Coronary artery (tissue), 2 donors: Measurements from ENCODE around the gene SV2C.

Experiments
- DNase-seq: peaks from one replicate; pipeline ENCODE4 v3.0.0-alpha.2; 2017; ENCODE audit warnings: low spot score
- H3K27ac ChIP-seq, 2 donors: fragments of 200-600 bp; sonication (generic); one replicate each; pipeline ENCODE4 v1.5.1; 2016 to 2019
- H3K4me3 ChIP-seq: fragments of 200-600 bp; sonication (generic); 2 replicates; pipeline ENCODE4 v1.5.1; 2016; ENCODE audit warnings: mild to moderate bottlenecking, moderate library complexity
- TF ChIP-seq, protein P1 (sequence below): fragments of 200-600 bp; sonication (generic); IDR thresholded peaks from one replicate; pipeline ENCODE4 v1.5.1; 2019; ENCODE audit warnings: antibody characterized with exemption

SV2C gene

DNA sequence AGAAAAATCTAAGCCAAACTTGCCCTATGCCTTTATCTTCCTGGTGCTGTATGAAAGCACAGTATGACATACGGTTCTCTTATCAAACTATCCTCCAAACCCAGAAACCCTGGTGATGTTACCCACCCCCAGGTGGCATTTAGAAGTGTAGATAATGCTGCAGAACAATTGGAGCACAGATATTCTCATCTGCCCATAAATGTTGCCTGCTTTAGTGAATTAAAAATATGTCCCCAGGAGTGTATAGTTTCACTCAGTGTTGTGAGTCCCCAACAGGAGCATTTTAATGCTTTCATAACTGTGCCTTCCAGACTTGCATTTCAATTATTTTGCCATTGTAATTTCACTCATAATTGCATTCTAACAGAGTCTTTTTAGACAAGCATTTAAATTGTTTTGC is 50.8 kb downstream of the SV2C start:
- Histone ChIP-seq H3K27ac (no peak overlapping the region), H3K4me3 (no peak overlapping the region)
- DNase-seq = no peak
- TF ChIP-seq, protein P1, sequence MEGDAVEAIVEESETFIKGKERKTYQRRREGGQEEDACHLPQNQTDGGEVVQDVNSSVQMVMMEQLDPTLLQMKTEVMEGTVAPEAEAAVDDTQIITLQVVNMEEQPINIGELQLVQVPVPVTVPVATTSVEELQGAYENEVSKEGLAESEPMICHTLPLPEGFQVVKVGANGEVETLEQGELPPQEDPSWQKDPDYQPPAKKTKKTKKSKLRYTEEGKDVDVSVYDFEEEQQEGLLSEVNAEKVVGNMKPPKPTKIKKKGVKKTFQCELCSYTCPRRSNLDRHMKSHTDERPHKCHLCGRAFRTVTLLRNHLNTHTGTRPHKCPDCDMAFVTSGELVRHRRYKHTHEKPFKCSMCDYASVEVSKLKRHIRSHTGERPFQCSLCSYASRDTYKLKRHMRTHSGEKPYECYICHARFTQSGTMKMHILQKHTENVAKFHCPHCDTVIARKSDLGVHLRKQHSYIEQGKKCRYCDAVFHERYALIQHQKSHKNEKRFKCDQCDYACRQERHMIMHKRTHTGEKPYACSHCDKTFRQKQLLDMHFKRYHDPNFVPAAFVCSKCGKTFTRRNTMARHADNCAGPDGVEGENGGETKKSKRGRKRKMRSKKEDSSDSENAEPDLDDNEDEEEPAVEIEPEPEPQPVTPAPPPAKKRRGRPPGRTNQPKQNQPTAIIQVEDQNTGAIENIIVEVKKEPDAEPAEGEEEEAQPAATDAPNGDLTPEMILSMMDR = no peak

- Histone ChIP-seq H3K27ac (no peak overlapping the region), H3K4me3 (no peak overlapping the region)
- DNase-seq = no peak
- TF ChIP-seq, protein P1 = no peak
These were observed 51.5 kb downstream of the SV2C start for GRCh38 chr5:76134646-76135045.

GRCh38 chr5:76137887-76138542 is 54.8 kb downstream of the SV2C start:
- TF ChIP-seq, protein P1 = no peak
- Histone ChIP-seq H3K4me3 (no peak overlapping the region), H3K27ac (no peak overlapping the region)
- no peak for DNase-seq

DNA sequence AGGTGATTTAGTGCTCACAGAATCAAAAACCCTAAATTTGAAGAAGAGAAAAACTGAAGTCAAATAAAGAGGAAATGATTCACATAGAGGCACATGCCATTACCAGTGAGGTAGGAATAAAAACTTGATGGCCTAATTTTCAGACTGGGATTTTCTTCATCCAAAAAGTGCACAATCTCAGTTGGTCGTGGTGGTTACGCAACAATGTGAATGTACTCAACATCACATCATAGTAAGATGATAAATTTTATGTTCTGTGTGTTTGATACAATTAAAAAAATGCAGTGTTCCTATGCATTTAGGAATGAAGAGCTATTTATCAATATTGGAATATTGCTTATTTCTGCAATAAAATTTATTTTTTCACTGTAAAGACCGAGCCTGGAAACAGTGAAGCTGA is 60.7 kb downstream of the SV2C start:
- H3K4me3 ChIP-seq = no peak overlapping the region
- H3K27ac ChIP-seq = no peak overlapping the region
- TF ChIP-seq, protein P1 = no peak
- no peak for DNase-seq

DNA sequence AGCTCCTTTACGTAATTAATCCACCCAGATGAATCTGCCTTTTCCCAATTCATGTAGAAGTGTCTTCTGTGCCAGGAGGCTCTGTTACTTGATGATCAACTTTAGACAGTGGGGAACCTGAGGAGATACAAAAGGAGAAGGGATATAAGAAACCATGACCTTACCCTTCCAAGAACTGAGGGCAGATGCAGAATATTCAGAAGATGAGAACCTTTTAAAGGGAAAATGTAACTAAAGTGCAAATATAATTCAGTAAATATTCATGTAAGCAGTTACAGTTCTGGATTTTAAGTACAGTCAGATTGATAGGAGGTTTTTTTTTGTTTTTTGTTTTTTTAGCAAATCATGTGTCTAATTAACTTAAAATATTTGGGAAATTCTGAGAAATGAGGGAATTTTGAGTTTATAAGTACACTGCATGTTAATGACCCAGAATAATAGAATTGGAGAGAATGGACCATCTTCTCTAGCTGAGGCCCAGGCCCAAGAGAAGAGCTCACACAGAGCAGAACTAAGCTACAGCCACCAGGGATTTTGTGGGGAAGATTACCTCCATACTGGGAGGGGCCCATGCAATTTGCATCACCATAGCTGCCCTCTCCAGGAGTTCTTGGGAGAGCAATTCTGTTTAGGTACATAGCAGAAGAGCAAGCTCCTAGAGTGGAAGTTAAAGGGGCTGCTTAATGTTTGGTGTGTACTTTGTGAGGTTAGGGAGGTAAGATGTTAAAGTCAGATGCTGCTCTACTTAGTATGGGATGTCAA is 61.5 kb downstream of the SV2C start:
- no peak overlapping the region for H3K27ac ChIP-seq
- TF ChIP-seq, protein P1 = no peak
- no peak for DNase-seq
- no peak overlapping the region for H3K4me3 ChIP-seq

GRCh38 chr5:76145945-76146344 is 62.8 kb downstream of the SV2C start:
- Histone ChIP-seq H3K27ac (no peak overlapping the region), H3K4me3 (no peak overlapping the region)
- DNase-seq = no peak
- TF ChIP-seq, protein P1 = no peak

DNA sequence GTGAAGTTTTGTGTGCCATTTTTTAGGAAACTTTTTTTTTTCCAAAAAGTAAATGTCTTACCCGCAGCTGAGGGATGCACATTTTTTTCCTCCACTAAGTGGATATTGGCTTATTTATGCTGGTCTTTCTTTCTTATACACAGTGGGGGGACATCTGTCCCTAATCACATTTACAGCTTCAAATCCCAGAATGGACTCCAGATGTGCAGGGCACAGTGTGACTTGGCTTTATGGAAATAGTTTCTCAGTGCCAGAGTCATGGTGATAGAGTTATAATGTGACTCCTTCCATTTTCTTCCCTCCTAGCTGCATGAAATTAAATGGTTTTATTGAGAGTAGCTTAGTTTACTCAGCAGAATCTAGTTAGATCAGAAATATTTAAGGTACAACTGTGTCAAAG is 66.5 kb downstream of the SV2C start:
- DNase-seq = no peak
- Histone ChIP-seq H3K4me3 (no peak overlapping the region), H3K27ac (no peak overlapping the region)
- TF ChIP-seq, protein P1 = no peak
